HCT116 (cell line): ENCODE results near the gene GNAI2. TPM values are rescaled to one million over a fixed set of nuclear protein-coding genes. Genes with fewer than 3 reads are reported as not detected.

Experiments used
- ATAC-seq: fragments of 200-7000 bp; cut with Tn5 transposase; 2 replicates; pipeline ENCODE4 v1.9.1; 2020; ENCODE audit warnings: mild to moderate bottlenecking, moderate library complexity
- BruUV-seq: library from RNA; stranded (reverse); fragments of 400-500 nt; replicated peaks from 2 replicates; lab custom pipeline; 2021; lab: Mats Ljungman, UMichigan
- CTCF ChIA-PET: fragments of 300-600 bp; sonication (Branson Sonifier 250); formaldehyde crosslinking; loops from one replicate; lab custom pipeline; 2021; ENCODE audit warnings: antibody characterized with exemption; lab: Charles Lee
- POLR2A ChIA-PET: fragments of 300-600, 350-600 bp; sonication (Branson Sonifier 250); formaldehyde crosslinking; loops from one replicate; lab custom pipeline; 2021; ENCODE audit warnings: antibody characterized with exemption; lab: Charles Lee
- RAD21 ChIA-PET, 2 experiments: fragments of 300-600 bp; sonication (Branson Sonifier 250); formaldehyde crosslinking; loops; one replicate each; lab custom pipeline; 2023; ENCODE audit warnings: low total read pairs in 2 of 2; ENCODE audit not compliant: uncharacterized antibody in 2 of 2, unreplicated experiment in 2 of 2, low non-redundant PET in 1 of 2; lab: Charles Lee
- DNase-seq: peaks from one replicate; pipeline ENCODE4 v3.0.0-alpha.2; 2010; ENCODE audit warnings: low read depth, low spot score
- H2AFZ ChIP-seq: fragments of 200-600 bp; shearing (Covaris generic), sonication (generic); 2 replicates; pipeline ENCODE4 v1.6.1; 2017; ENCODE audit warnings: low read depth, mixed run types, mixed read lengths, antibody characterized with exemption, low read length; ENCODE audit not compliant: poor library complexity, severe bottlenecking
- H3K27ac ChIP-seq: 2 replicates; pipeline ENCODE4 v1.5.1; 2012; ENCODE audit warnings: low read depth, low read length
- H3K27me3 ChIP-seq: fragments of 200-600 bp; sonication (generic); 2 replicates; pipeline ENCODE4 v1.6.1; 2016; ENCODE audit warnings: mixed run types, low read length, mixed read lengths; ENCODE audit not compliant: insufficient read depth
- H3K36me3 ChIP-seq, 2 experiments: fragments of 200-500 bp in 1 of 2; fragments of 200-600 bp in 1 of 2; sonication (Bioruptor generic) in 1 of 2; sonication (generic) in 1 of 2; 2 replicates each; pipeline versions ENCODE4 v1.5.1 to v1.6.1; 2014 to 2016; ENCODE audit warnings: low read length in 2 of 2, inconsistent platforms in 1 of 2, mixed read lengths in 1 of 2, mixed run types in 1 of 2; ENCODE audit not compliant: insufficient read depth in 2 of 2, control insufficient read depth in 1 of 2
- H3K4me1 ChIP-seq, 2 experiments: fragments of 200-600 bp in 1 of 2; sonication (generic) in 1 of 2; 2 replicates each; pipeline versions ENCODE4 v1.5.1 to v1.6.1; 2012 to 2017; ENCODE audit warnings: low read length in 2 of 2, inconsistent platforms in 1 of 2, mild to moderate bottlenecking in 1 of 2, mixed read lengths in 1 of 2, mixed run types in 1 of 2, moderate library complexity in 1 of 2; ENCODE audit not compliant: insufficient read depth in 2 of 2, control insufficient read depth in 1 of 2
- H3K4me2 ChIP-seq: fragments of 200-600 bp; sonication (generic); 2 replicates; pipeline ENCODE4 v1.6.1; 2017; ENCODE audit warnings: mixed run types, low read length, mixed read lengths
- H3K4me3 ChIP-seq, 2 experiments: fragments of 200-600 bp in 1 of 2; sonication (generic) in 1 of 2; replicated peaks in 1 of 2; 2 replicates each; pipeline ENCODE4 v1.5.1; 2011 to 2016; ENCODE audit warnings: low read length in 2 of 2, control low read depth in 1 of 2, low read depth in 1 of 2, mild to moderate bottlenecking in 1 of 2, mixed read lengths in 1 of 2, mixed run types in 1 of 2
- H3K79me2 ChIP-seq: fragments of 200-600 bp; sonication (generic); 2 replicates; pipeline ENCODE4 v1.6.1; 2017; ENCODE audit warnings: mild to moderate bottlenecking, mixed run types, low read length, moderate library complexity, mixed read lengths; ENCODE audit not compliant: insufficient read depth
- H3K9ac ChIP-seq: fragments of 200-600 bp; sonication (generic); 2 replicates; pipeline ENCODE4 v1.6.1; 2016; ENCODE audit warnings: low read length, mixed read lengths
- H3K9me2 ChIP-seq: fragments of 200-600 bp; sonication (generic), shearing (Covaris generic); 2 replicates; pipeline ENCODE4 v1.6.1; 2017; ENCODE audit warnings: mixed run types, mild to moderate bottlenecking, moderate library complexity; ENCODE audit not compliant: insufficient read depth
- H3K9me3 ChIP-seq, 2 experiments: fragments of 200-500 bp in 1 of 2; fragments of 200-600 bp in 1 of 2; sonication (Bioruptor generic) in 1 of 2; sonication (generic) in 1 of 2; 2 replicates each; pipeline ENCODE4 v1.6.1; 2014 to 2017; ENCODE audit warnings: low read length in 2 of 2, mixed read lengths in 2 of 2, inconsistent platforms in 1 of 2, low read depth in 1 of 2, mild to moderate bottlenecking in 1 of 2, mixed run types in 1 of 2, moderate library complexity in 1 of 2; ENCODE audit not compliant: control insufficient read depth in 1 of 2, insufficient read depth in 1 of 2
- H4K20me1 ChIP-seq: fragments of 200-600 bp; sonication (generic), shearing (Covaris generic); 2 replicates; pipeline ENCODE4 v1.6.1; 2017; ENCODE audit warnings: mixed run types, mild to moderate bottlenecking, moderate library complexity; ENCODE audit not compliant: insufficient read depth
- CBX3 ChIP-seq: IDR thresholded peaks from 2 replicates; pipeline ENCODE4 v1.6.1; 2012; ENCODE audit warnings: low read depth
- CEBPB ChIP-seq: IDR thresholded peaks from 2 replicates; pipeline ENCODE4 v1.6.1; 2012; ENCODE audit warnings: low read depth
- EGR1 ChIP-seq: IDR thresholded peaks from 2 replicates; pipeline ENCODE4 v1.6.1; 2012; ENCODE audit warnings: low read depth
- ELF1 ChIP-seq: IDR thresholded peaks from 2 replicates; pipeline ENCODE4 v1.6.1; 2012; ENCODE audit warnings: low read depth, borderline replicate concordance
- EZH2 ChIP-seq: fragments of 200-600 bp; sonication (generic); IDR thresholded peaks from 2 replicates; pipeline ENCODE4 v1.6.1; 2017; ENCODE audit warnings: antibody characterized with exemption, mixed run types
- EZH2phosphoT487 ChIP-seq: fragments of 200-600 bp; IDR thresholded peaks from 2 replicates; pipeline ENCODE4 v1.6.1; 2018; ENCODE audit warnings: antibody characterized with exemption, borderline replicate concordance
- FOSL1 ChIP-seq: IDR thresholded peaks from 2 replicates; pipeline ENCODE4 v1.6.1; 2012; ENCODE audit warnings: low read depth
- JUND ChIP-seq: IDR thresholded peaks from 2 replicates; pipeline ENCODE4 v1.6.1; 2012
- MAX ChIP-seq: IDR thresholded peaks from 2 replicates; pipeline ENCODE4 v1.6.1; 2012
- POLR2A ChIP-seq: IDR thresholded peaks from 2 replicates; pipeline ENCODE4 v1.7.0; 2011; ENCODE audit warnings: borderline replicate concordance; ENCODE audit not compliant: insufficient read depth, insufficient read length; ENCODE audit errors: extremely low read depth
- SIN3A ChIP-seq: IDR thresholded peaks from 2 replicates; pipeline ENCODE4 v1.6.1; 2012; ENCODE audit warnings: low read depth
- SP1 ChIP-seq: IDR thresholded peaks from 2 replicates; pipeline ENCODE4 v1.6.1; 2012; ENCODE audit warnings: low read depth
- SRF ChIP-seq: IDR thresholded peaks from 2 replicates; pipeline ENCODE4 v1.6.1; 2012; ENCODE audit warnings: low read depth
- TCF7L2 ChIP-seq: IDR thresholded peaks from 2 replicates; pipeline ENCODE4 v1.7.0; 2011; ENCODE audit warnings: borderline replicate concordance, inconsistent platforms; ENCODE audit not compliant: insufficient read depth, insufficient read length; ENCODE audit errors: extremely low read depth
- ZFX ChIP-seq: fragments of 450-650 bp; IDR thresholded peaks from 2 replicates; pipeline ENCODE4 v1.6.1; 2017
- ZNF274 ChIP-seq: fragments of 200-500 bp; sonication (Bioruptor generic); IDR thresholded peaks from 2 replicates; pipeline ENCODE4 v1.6.1; 2014; ENCODE audit warnings: mild to moderate bottlenecking, low read depth, low read length, inconsistent platforms
- intact Hi-C: fragments of 100-400 bp; cut with micrococcal nuclease; formaldehyde crosslinking; loops from 2 replicates; pipeline ENCODE4 v1.10.0; 2022
- total RNA-seq: library from RNA; stranded (reverse); gene quantifications from one replicate; pipeline ENCODE4 v1.2.1, GENCODE V29; 2021; ENCODE audit not compliant: unreplicated experiment
- TF ChIP-seq, protein P1 (sequence below): IDR thresholded peaks from 2 replicates; pipeline ENCODE4 v1.6.1; 2012; ENCODE audit warnings: low read depth
- TF ChIP-seq, protein P2 (sequence below), 3 experiments: fragments of 200-600 bp in 1 of 3; sonication (generic) in 1 of 3; IDR thresholded peaks in 2 of 3; conservative IDR thresholded peaks in 1 of 3; 2 replicates each; pipeline ENCODE4 v1.5.1; 2012 to 2017; ENCODE audit warnings: low read depth in 2 of 3, low read length in 2 of 3, antibody characterized with exemption in 1 of 3, borderline replicate concordance in 1 of 3, control low read depth in 1 of 3, mild to moderate bottlenecking in 1 of 3, mixed read lengths in 1 of 3, mixed run types in 1 of 3, moderate library complexity in 1 of 3; ENCODE audit not compliant: insufficient read depth in 1 of 3
- TF ChIP-seq, protein P3 (sequence below): IDR thresholded peaks from 2 replicates; pipeline ENCODE4 v1.6.1; 2012

Gene GNAI2
- total RNA-seq, 1 experiment from 2014 or later: 170 TPM

DNA sequence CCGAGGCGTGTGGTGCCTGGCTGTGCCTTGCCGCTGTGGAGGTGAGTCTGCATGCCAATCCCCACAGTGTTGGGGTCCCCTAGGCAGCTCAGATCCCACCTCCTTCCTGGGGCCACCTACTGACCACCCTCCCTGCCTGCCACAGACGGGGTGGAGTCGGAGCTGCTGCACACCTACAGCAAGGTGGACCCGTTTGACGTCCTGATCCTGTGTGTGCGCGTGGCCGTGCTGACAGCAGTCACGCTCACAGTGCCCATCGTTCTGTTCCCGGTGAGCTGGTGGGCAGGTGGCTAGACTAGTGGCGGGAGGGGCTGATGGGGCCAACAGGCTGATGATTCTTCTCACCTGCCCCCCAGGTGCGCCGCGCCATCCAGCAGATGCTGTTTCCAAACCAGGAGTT, 17.6 kb upstream of the GNAI2 start:
- DNase-seq: no peak
- no TSS peak for BruUV-seq
- H3K4me1 ChIP-seq: no peaks in the 10 kb centered on the region
- no peak overlapping the region for H3K4me3 ChIP-seq
- ChIA-PET POLR2A (no interaction called here), RAD21 (no interaction called here)
- no peak for ATAC-seq
- H3K4me2 ChIP-seq: no peak overlapping the region
- H3K9me3 ChIP-seq: no peaks in the 10 kb centered on the region
- H3K9me2 ChIP-seq: no peaks in the 10 kb centered on the region
- intact Hi-C loops: no loop called here
- TF ChIP-seq FOSL1 (no peak), SRF (no peak), JUND (no peak), SP1 (no peak), EZH2phosphoT487 (no peak), CBX3 (no peak), ZFX (no peak), MAX (no peak), CEBPB (no peak), ZNF274 (no peak), ELF1 (no peak), EZH2 (no peak), EGR1 (no peak), TCF7L2 (no peak), POLR2A (no peak), SIN3A (no peak)
- TF ChIP-seq, protein P1, sequence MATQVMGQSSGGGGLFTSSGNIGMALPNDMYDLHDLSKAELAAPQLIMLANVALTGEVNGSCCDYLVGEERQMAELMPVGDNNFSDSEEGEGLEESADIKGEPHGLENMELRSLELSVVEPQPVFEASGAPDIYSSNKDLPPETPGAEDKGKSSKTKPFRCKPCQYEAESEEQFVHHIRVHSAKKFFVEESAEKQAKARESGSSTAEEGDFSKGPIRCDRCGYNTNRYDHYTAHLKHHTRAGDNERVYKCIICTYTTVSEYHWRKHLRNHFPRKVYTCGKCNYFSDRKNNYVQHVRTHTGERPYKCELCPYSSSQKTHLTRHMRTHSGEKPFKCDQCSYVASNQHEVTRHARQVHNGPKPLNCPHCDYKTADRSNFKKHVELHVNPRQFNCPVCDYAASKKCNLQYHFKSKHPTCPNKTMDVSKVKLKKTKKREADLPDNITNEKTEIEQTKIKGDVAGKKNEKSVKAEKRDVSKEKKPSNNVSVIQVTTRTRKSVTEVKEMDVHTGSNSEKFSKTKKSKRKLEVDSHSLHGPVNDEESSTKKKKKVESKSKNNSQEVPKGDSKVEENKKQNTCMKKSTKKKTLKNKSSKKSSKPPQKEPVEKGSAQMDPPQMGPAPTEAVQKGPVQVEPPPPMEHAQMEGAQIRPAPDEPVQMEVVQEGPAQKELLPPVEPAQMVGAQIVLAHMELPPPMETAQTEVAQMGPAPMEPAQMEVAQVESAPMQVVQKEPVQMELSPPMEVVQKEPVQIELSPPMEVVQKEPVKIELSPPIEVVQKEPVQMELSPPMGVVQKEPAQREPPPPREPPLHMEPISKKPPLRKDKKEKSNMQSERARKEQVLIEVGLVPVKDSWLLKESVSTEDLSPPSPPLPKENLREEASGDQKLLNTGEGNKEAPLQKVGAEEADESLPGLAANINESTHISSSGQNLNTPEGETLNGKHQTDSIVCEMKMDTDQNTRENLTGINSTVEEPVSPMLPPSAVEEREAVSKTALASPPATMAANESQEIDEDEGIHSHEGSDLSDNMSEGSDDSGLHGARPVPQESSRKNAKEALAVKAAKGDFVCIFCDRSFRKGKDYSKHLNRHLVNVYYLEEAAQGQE: no peak
- TF ChIP-seq, protein P2, sequence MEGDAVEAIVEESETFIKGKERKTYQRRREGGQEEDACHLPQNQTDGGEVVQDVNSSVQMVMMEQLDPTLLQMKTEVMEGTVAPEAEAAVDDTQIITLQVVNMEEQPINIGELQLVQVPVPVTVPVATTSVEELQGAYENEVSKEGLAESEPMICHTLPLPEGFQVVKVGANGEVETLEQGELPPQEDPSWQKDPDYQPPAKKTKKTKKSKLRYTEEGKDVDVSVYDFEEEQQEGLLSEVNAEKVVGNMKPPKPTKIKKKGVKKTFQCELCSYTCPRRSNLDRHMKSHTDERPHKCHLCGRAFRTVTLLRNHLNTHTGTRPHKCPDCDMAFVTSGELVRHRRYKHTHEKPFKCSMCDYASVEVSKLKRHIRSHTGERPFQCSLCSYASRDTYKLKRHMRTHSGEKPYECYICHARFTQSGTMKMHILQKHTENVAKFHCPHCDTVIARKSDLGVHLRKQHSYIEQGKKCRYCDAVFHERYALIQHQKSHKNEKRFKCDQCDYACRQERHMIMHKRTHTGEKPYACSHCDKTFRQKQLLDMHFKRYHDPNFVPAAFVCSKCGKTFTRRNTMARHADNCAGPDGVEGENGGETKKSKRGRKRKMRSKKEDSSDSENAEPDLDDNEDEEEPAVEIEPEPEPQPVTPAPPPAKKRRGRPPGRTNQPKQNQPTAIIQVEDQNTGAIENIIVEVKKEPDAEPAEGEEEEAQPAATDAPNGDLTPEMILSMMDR (IDR thresholded peaks at IDR 0.05 in 2 of 3, conservative IDR thresholded peaks at IDR 0.05 in 1 of 3; ENCODE audit: borderline replicate concordance in 1 of 3, insufficient read depth in 1 of 3, low read depth in 2 of 3, low read length in 2 of 3): no peak
- TF ChIP-seq, protein P3, sequence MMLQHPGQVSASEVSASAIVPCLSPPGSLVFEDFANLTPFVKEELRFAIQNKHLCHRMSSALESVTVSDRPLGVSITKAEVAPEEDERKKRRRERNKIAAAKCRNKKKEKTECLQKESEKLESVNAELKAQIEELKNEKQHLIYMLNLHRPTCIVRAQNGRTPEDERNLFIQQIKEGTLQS: no peak
- TF ChIP-seq, all 23 proteins: peak for 0
- H3K79me2 ChIP-seq: no peaks in the 10 kb centered on the region
- no peak overlapping the region for H3K27ac ChIP-seq
- no peak overlapping the region for H3K9ac ChIP-seq
- H3K27me3 ChIP-seq: no peaks in the 10 kb centered on the region
- CTCF ChIA-PET: interaction anchor here (4.1 kb wide), 1 partner anchor 24 kb away, joined by 26 read pairs; no protein-coding TSS in a partner anchor
- no peaks in the 10 kb centered on the region for H4K20me1 ChIP-seq
- H2AFZ ChIP-seq: no peak overlapping the region
- H3K36me3 ChIP-seq: no peaks in the 10 kb centered on the region
